H1 (cell line): ENCODE data around the gene LGALS8. TPM values are rescaled to one million over a fixed set of nuclear protein-coding genes. Genes with fewer than 3 reads are reported as not detected.

Experiments used
- ASH2L ChIP-seq: fragments of 200-600, 300-600 bp; sonication (generic); IDR thresholded peaks from one replicate; pipeline ENCODE4 v1.7.1; 2017; ENCODE audit warnings: low read length
- CBX8 ChIP-seq: fragments of 300-800, 300-1000 bp; sonication (generic); IDR thresholded peaks from 2 replicates; pipeline ENCODE4 v1.7.1; 2016; ENCODE audit warnings: low read depth, low read length, borderline replicate concordance
- CHD1 ChIP-seq: IDR thresholded peaks from 2 replicates; pipeline ENCODE4 v1.6.1; 2012; ENCODE audit warnings: low read depth, low read length, improper control_type of control experiment
- EGR1 ChIP-seq: IDR thresholded peaks from 2 replicates; pipeline ENCODE4 v1.6.1; 2011; ENCODE audit warnings: low read depth, low read length, borderline replicate concordance
- GABPA ChIP-seq: IDR thresholded peaks from 2 replicates; pipeline ENCODE4 v1.6.1; 2011; ENCODE audit warnings: mild to moderate bottlenecking, low read length, moderate library complexity, borderline replicate concordance; ENCODE audit not compliant: insufficient read depth
- PHF8 ChIP-seq: fragments of 200-600 bp; sonication (generic); conservative IDR thresholded peaks from 2 replicates; pipeline ENCODE4 v1.7.1; 2012; ENCODE audit warnings: low read depth, mild to moderate bottlenecking, inconsistent platforms, low read length, moderate library complexity
- RBBP5 ChIP-seq: IDR thresholded peaks from 2 replicates; pipeline ENCODE4 v1.7.1; 2012; ENCODE audit warnings: low read depth, mild to moderate bottlenecking, inconsistent platforms, low read length, moderate library complexity, borderline replicate concordance
- SIRT6 ChIP-seq: IDR thresholded peaks from one replicate; pipeline ENCODE4 v1.7.1; 2012; ENCODE audit warnings: low read length, inconsistent platforms
- SP1 ChIP-seq: IDR thresholded peaks from 2 replicates; pipeline ENCODE4 v1.6.1; 2011; ENCODE audit warnings: low read depth, low read length
- SP2 ChIP-seq: IDR thresholded peaks from 2 replicates; pipeline ENCODE4 v1.6.1; 2012; ENCODE audit warnings: mild to moderate bottlenecking, low read length, inconsistent platforms
- TBP ChIP-seq: IDR thresholded peaks from 2 replicates; pipeline ENCODE4 v1.6.1; 2011; ENCODE audit warnings: low read depth, low read length, improper control_type of control experiment
- TCF12 ChIP-seq: IDR thresholded peaks from 2 replicates; pipeline ENCODE4 v1.6.1; 2011; ENCODE audit warnings: low read depth, mild to moderate bottlenecking, low read length
- TEAD4 ChIP-seq: IDR thresholded peaks from 2 replicates; pipeline ENCODE4 v1.6.1; 2012; ENCODE audit warnings: low read depth, low read length, inconsistent platforms, mixed read lengths
- YY1 ChIP-seq: IDR thresholded peaks from 2 replicates; pipeline ENCODE4 v1.6.1; 2011; ENCODE audit warnings: low read depth, mild to moderate bottlenecking, low read length
- ZNF274 ChIP-seq: IDR thresholded peaks from 2 replicates; pipeline ENCODE4 v1.7.0; 2012; ENCODE audit warnings: low read length, borderline replicate concordance; ENCODE audit errors: extremely low read depth
- polyA plus RNA-seq, 7 experiments: library from polyadenylated mRNA; depleted of rRNA in 3 of 7; stranded (reverse) in 5 of 7; unstranded in 2 of 7; fragments of >200 nt in 5 of 7; fragments of 200-250 nt in 2 of 7; gene quantifications; 1 replicate in 5 of 7; 2 replicates in 1 of 7; 4 replicates in 1 of 7; pipeline versions ENCODE4 v1.2.1 to v1.2.3, GENCODE V29; 2011 to 2013; ENCODE audit warnings: missing spikeins in 2 of 7, mixed read lengths in 2 of 7
- total RNA-seq: library from RNA; stranded (reverse); fragmentation: NEBNext Ultra II Directional; extraction: Animal tissue kit (Norgen Biotek cat#: 25700); gene quantifications from 2 replicates; pipeline ENCODE4 v1.2.1, GENCODE V29; 2021
- TF ChIP-seq, protein P1 (sequence below): IDR thresholded peaks from 2 replicates; pipeline ENCODE4 v1.6.1; 2012; ENCODE audit warnings: inconsistent platforms
- TF ChIP-seq, protein P2 (sequence below): IDR thresholded peaks from 2 replicates; pipeline ENCODE4 v1.6.1; 2012; ENCODE audit warnings: inconsistent platforms
- TF ChIP-seq, protein P3 (sequence below): IDR thresholded peaks from 2 replicates; pipeline ENCODE4 v1.6.1; 2012; ENCODE audit warnings: low read length, inconsistent platforms

Gene LGALS8
- total and polyA plus RNA-seq, 2 of the 8 experiments (the other 6 are each of a cell fraction or from before 2014, with no cell fraction given) = 7.2 to 11.6 TPM

DNA sequence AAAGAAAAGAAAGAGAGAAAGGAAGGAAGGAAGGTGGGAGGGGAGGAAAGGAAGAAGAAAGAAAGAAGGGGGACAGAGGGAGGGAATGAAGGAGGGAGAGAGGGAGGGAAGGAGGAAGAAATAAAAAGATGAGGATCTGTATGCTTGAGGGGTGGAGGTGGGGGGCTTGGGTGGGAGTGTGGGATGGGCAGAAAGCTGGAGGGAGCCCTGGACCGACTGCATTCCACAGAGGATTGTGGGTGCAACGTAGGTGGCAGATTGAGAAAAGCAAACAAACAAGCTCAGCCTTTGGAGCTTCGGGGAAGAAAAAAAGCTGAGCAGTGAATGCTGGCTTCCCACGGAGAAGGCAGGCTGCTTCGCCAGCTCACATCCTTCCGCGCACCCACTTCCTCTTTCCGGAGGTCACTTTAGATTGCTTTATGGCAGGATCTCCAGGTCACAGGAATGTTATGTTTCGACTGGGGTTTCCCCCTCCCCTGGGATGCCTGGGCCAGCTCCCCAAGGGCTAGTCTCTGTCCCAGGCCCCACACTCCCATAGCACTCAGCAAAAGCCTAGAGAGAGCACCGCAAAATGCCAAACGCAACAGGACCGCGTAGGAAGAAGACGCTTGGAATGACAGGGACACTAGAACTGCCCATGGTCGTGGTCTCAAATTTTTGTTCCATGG, 20.7 kb upstream of the LGALS8 start (continued):
- TF ChIP-seq, protein P1, sequence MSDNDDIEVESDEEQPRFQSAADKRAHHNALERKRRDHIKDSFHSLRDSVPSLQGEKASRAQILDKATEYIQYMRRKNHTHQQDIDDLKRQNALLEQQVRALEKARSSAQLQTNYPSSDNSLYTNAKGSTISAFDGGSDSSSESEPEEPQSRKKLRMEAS = peak; percentile 35; the same call in 1 of the 2 replicates
- no peak for TF ChIP-seq TCF12
- TF ChIP-seq, protein P2, sequence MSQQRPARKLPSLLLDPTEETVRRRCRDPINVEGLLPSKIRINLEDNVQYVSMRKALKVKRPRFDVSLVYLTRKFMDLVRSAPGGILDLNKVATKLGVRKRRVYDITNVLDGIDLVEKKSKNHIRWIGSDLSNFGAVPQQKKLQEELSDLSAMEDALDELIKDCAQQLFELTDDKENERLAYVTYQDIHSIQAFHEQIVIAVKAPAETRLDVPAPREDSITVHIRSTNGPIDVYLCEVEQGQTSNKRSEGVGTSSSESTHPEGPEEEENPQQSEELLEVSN = no peak
- TF ChIP-seq TEAD4 = peak; percentile 10
- TF ChIP-seq YY1 = no peak
- no peak for TF ChIP-seq RBBP5
- TF ChIP-seq CBX8 = no peak
- no peak; the same call in 1 of the 2 replicates for TF ChIP-seq TBP
- TF ChIP-seq CHD1 = no peak
- TF ChIP-seq, protein P3, sequence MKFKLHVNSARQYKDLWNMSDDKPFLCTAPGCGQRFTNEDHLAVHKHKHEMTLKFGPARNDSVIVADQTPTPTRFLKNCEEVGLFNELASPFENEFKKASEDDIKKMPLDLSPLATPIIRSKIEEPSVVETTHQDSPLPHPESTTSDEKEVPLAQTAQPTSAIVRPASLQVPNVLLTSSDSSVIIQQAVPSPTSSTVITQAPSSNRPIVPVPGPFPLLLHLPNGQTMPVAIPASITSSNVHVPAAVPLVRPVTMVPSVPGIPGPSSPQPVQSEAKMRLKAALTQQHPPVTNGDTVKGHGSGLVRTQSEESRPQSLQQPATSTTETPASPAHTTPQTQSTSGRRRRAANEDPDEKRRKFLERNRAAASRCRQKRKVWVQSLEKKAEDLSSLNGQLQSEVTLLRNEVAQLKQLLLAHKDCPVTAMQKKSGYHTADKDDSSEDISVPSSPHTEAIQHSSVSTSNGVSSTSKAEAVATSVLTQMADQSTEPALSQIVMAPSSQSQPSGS = 0 out of 2 replicates have a peak, but pooled peaks have one; percentile 21
- TF ChIP-seq SP2 = no peak
- TF ChIP-seq SIRT6 = no peak
- no peak for TF ChIP-seq ZNF274
- TF ChIP-seq EGR1 = peak; percentile 42; the same call in 1 of the 2 replicates
- no peak for TF ChIP-seq PHF8
- peak; percentile 91 for TF ChIP-seq ASH2L
- no peak for TF ChIP-seq GABPA
- TF ChIP-seq SP1 = 0 out of 2 replicates have a peak, but pooled peaks have one; percentile 14
